Measurements from ENCODE around the gene ITPKA. TPM values are rescaled to one million over a fixed set of nuclear protein-coding genes. Genes with fewer than 3 reads are reported as not detected.
A peak's percentile ranks its signal among the peaks of the same experiment; 100 is the strongest.

The ITPKA gene
- total RNA-seq, 1 donor from 2014 or later: 1.0 TPM

GRCh38 chr15:41490355-41490754 is 3.3 kb upstream of the ITPKA start:
- peaks cover 8% of the 10 kb centered on the region for H3K4me1 Mint-ChIP-seq (ENCODE audit: low read depth)
- DNase-seq (ENCODE audit: low spot score, unreplicated experiment): no peak
- no peak overlapping the region for H3K4me3 Mint-ChIP-seq (ENCODE audit: low read depth)
- H3K36me3 Mint-ChIP-seq (ENCODE audit: insufficient read depth): peaks cover 2% of the 10 kb centered on the region
- no peak for TF ChIP-seq CTCF (IDR thresholded peaks at IDR 0.05; ENCODE audit: unreplicated experiment)
- no peaks in the 10 kb centered on the region for H3K9me3 Mint-ChIP-seq (ENCODE audit: low read depth)
- H3K27ac Mint-ChIP-seq: no peak overlapping the region
- H3K27me3 Mint-ChIP-seq: peaks cover 32% of the 10 kb centered on the region

- DNase-seq (ENCODE audit: low spot score, unreplicated experiment): no peak
- Mint-ChIP-seq H3K4me1 (ENCODE audit: low read depth) (peaks cover 9% of the 10 kb centered on the region), H3K27ac (no peak overlapping the region), H3K9me3 (ENCODE audit: low read depth) (no peaks in the 10 kb centered on the region), H3K4me3 (ENCODE audit: low read depth) (peak overlapping the region; percentile 50), H3K36me3 (ENCODE audit: insufficient read depth) (no peaks in the 10 kb centered on the region), H3K27me3 (peaks cover 40% of the 10 kb centered on the region)
- TF ChIP-seq CTCF (IDR thresholded peaks at IDR 0.05; ENCODE audit: unreplicated experiment): no peak
Observed at GRCh38 chr15:41491889-41492288, 1.8 kb upstream of the ITPKA start.

- no peak for DNase-seq (ENCODE audit: low spot score, unreplicated experiment)
- Mint-ChIP-seq H3K4me3 (ENCODE audit: low read depth) (peak overlapping the region; percentile 71), H3K9me3 (ENCODE audit: low read depth) (no peaks in the 10 kb centered on the region), H3K27ac (no peak overlapping the region), H3K4me1 (ENCODE audit: low read depth) (peaks cover 9% of the 10 kb centered on the region), H3K36me3 (ENCODE audit: insufficient read depth) (no peaks in the 10 kb centered on the region), H3K27me3 (peaks cover 47% of the 10 kb centered on the region)
- TF ChIP-seq CTCF (IDR thresholded peaks at IDR 0.05; ENCODE audit: unreplicated experiment): no peak
Observed at GRCh38 chr15:41492597-41493204, 973 bp upstream of the ITPKA start.

- Mint-ChIP-seq H3K27me3 (peaks cover 53% of the 10 kb centered on the region), H3K27ac (no peak overlapping the region), H3K4me3 (ENCODE audit: low read depth) (no peak overlapping the region), H3K9me3 (ENCODE audit: low read depth) (no peaks in the 10 kb centered on the region), H3K4me1 (ENCODE audit: low read depth) (peaks cover 9% of the 10 kb centered on the region), H3K36me3 (ENCODE audit: insufficient read depth) (no peaks in the 10 kb centered on the region)
- no peak for TF ChIP-seq CTCF (IDR thresholded peaks at IDR 0.05; ENCODE audit: unreplicated experiment)
- DNase-seq (ENCODE audit: low spot score, unreplicated experiment): no peak
Observed at GRCh38 chr15:41493902-41494189, 172 bp downstream of the ITPKA start.

GRCh38 chr15:41494190-41494921 is 682 bp downstream of the ITPKA start:
- H3K27me3 Mint-ChIP-seq: peaks cover 58% of the 10 kb centered on the region
- peak; percentile 25 for TF ChIP-seq CTCF (IDR thresholded peaks at IDR 0.05; ENCODE audit: unreplicated experiment)
- H3K9me3 Mint-ChIP-seq (ENCODE audit: low read depth): no peaks in the 10 kb centered on the region
- peak; percentile 52 for DNase-seq (ENCODE audit: low spot score, unreplicated experiment)
- H3K36me3 Mint-ChIP-seq (ENCODE audit: insufficient read depth): no peaks in the 10 kb centered on the region
- H3K4me1 Mint-ChIP-seq (ENCODE audit: low read depth): peaks cover 9% of the 10 kb centered on the region
- H3K27ac Mint-ChIP-seq: no peak overlapping the region
- peak overlapping the region; percentile 47 for H3K4me3 Mint-ChIP-seq (ENCODE audit: low read depth)

All from progenitor cell of endocrine pancreas (in vitro differentiated cells).